ENCODE data around the gene FBXO39.

DNA sequence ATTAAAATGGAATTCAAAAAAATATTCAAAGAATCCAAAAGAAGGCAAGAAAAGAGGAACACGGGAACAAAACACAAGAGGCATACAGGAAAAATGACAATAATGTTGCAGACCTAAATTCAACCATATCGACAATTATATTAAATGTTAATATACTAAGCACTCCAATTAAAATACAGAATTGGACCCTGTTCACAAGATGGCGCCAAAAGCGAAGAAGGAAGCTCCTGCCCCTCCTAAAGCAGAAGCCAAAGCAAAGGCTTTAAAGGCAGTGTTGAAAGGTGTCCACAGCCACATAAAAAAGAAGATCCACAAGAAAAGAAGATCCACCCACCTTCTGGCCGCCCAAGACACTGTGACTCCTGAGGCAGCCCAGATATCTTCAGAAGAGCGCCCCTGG lies 26.5 kb upstream of the FBXO39 start:
- TF ChIP-seq EP300 (IDR thresholded peaks at IDR 0.05) (no peak), POLR2AphosphoS5 (IDR thresholded peaks at IDR 0.05) (no peak), POLR2A (IDR thresholded peaks at IDR 0.05) (no peak)
- TF ChIP-seq, protein P1, sequence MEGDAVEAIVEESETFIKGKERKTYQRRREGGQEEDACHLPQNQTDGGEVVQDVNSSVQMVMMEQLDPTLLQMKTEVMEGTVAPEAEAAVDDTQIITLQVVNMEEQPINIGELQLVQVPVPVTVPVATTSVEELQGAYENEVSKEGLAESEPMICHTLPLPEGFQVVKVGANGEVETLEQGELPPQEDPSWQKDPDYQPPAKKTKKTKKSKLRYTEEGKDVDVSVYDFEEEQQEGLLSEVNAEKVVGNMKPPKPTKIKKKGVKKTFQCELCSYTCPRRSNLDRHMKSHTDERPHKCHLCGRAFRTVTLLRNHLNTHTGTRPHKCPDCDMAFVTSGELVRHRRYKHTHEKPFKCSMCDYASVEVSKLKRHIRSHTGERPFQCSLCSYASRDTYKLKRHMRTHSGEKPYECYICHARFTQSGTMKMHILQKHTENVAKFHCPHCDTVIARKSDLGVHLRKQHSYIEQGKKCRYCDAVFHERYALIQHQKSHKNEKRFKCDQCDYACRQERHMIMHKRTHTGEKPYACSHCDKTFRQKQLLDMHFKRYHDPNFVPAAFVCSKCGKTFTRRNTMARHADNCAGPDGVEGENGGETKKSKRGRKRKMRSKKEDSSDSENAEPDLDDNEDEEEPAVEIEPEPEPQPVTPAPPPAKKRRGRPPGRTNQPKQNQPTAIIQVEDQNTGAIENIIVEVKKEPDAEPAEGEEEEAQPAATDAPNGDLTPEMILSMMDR (IDR thresholded peaks at IDR 0.05): no peak

Measured in stomach (tissue), 4 donors.